Measurements from ENCODE around the gene SACS. TPM values are rescaled to one million over a fixed set of nuclear protein-coding genes. Genes with fewer than 3 reads are reported as not detected.
"Not testable (repeated sequence)": the region's sequence is repeated elsewhere in the genome, so short reads cannot be mapped to it uniquely, and the experiment has no call there.

Gene SACS
- total and polyA plus RNA-seq, 2 of the 4 experiments (the other 2 are of a cell fraction): 14.7 to 121 TPM

DNA sequence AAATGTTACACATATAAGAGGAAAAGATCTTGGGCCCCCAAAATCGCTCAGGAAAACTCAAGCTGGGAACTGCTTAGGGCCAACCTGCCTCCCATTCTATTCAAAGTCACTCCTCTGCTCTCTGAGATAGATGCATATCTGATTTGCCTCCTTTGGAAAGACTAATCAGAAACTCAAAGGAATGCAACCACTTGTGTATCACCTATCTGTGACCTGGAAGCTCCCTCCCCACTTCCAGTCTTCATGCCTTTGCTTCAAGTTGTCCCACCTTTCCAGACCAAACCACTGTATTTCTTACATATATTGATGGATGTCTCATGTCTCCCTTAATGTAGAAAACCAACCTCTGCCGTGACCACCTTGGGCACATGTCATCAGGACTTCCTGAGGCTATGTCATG is 32.3 kb downstream of the SACS start:
- H4K20me1 ChIP-seq (ENCODE audit: insufficient read depth, low read length); H3K4me1 ChIP-seq (ENCODE audit: control insufficient read depth, insufficient read depth, low read length); H3K4ac ChIP-seq (ENCODE audit: low read depth, low read length); H4K8ac ChIP-seq (ENCODE audit: low read depth in 2 of 2, low read length in 2 of 2); H2AK9ac ChIP-seq (replicated peaks; ENCODE audit: low read depth, low read length, poor library complexity); intact Hi-C loops (cut with micrococcal nuclease); H3K9me3 ChIP-seq (ENCODE audit: control insufficient read depth, insufficient read depth, low read length); H3K27me3 ChIP-seq (ENCODE audit: control insufficient read depth, insufficient read depth, low read length); H2BK15ac ChIP-seq (ENCODE audit: low read depth, low read length); in situ Hi-C loops (cut with MboI; ENCODE audit: low sequenced_read_pairs); H3K56ac ChIP-seq (ENCODE audit: extremely low read depth, insufficient read depth, low read length); H4K91ac ChIP-seq (ENCODE audit: insufficient read depth, low read depth, low read length); CTCF ChIA-PET; H3K4me2 ChIP-seq (ENCODE audit: low read depth, low read length); DNase-seq; H2AFZ ChIP-seq (replicated peaks; ENCODE audit: low read length, poor library complexity); H3K23ac ChIP-seq (ENCODE audit: low read depth, low read length); H3K14ac ChIP-seq (replicated peaks; ENCODE audit: low read depth, low read length); H2BK120ac ChIP-seq (ENCODE audit: low read depth, low read length); H2BK5ac ChIP-seq (ENCODE audit: low read depth, low read length, poor library complexity, severe bottlenecking); H3K9me1 ChIP-seq (ENCODE audit: insufficient read depth, low read length); POLR2A ChIA-PET (ENCODE audit: unreplicated experiment); BruUV-seq (replicated peaks); H3K27ac ChIP-seq (ENCODE audit: insufficient read depth, low read length); H2BK20ac ChIP-seq (ENCODE audit: low read depth, low read length); H2AK5ac ChIP-seq (ENCODE audit: low read depth, low read length); H3K4me3 ChIP-seq (ENCODE audit: insufficient read depth, low read depth, low read length); H3K9ac ChIP-seq (ENCODE audit: low read depth, low read length); dilution Hi-C loops (cut with HindIII; ENCODE audit: low sequenced_read_pairs, unreplicated experiment); H4K5ac ChIP-seq (ENCODE audit: low read depth, low read length); H3K36me3 ChIP-seq (ENCODE audit: control insufficient read depth, insufficient read depth, low read length); H3K18ac ChIP-seq (ENCODE audit: low read depth, low read length); ATAC-seq (ENCODE audit: low read depth): not testable (repeated sequence)
- 80% methylated on average over 1 of the region's 2 CpGs; no CpG with 5 or more reads in 1 of the 2 experiments for WGBS, 2 experiments (ENCODE audit: extremely low coverage in 2 of 2, insufficient read length in 1 of 2)
- H3K79me1 ChIP-seq (ENCODE audit: low read depth in 1 of 2, low read length in 2 of 2): peaks cover 0 to 13% of the 10 kb centered on the region in 2 experiments; a peak in 2 of 4 replicates

All from IMR-90 (cell line).